ENCODE results near the gene EIF2B1. TPM values are rescaled to one million over a fixed set of nuclear protein-coding genes. Genes with fewer than 3 reads are reported as not detected.

EIF2B1 gene
- total RNA-seq, 4 donors from 2014 or later, result 162 to 221 (median 181) TPM

DNA sequence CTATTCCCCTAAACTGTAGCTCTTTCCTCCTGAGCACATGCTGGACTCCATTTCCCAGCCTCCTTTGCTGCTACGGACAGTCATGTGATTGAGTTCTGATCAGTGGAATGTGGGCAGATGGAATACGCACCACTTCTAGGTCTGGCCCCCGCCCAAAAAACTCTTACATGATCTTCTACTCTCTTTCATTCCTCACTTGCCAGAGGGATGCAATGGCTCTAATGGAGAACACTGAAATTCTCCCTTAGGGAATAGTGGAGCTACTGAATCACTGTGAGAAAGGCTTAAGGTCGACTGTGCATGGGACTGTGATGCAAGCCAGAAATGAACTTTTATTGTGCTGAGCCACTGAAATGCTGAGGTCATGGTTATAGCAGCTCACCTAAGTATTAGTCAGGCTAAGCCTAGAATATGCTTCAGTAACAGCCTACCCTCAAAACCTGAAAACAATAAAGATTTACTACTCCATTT, 62.1 kb downstream of the EIF2B1 start:
- no peak overlapping the region for H3K4me3 ChIP-seq
- peak overlapping the region in 1 of 4 donors; percentile 25 for H3K27ac ChIP-seq
- peak in 1 of 2 donors; percentile 46 for TF ChIP-seq EP300 (IDR thresholded peaks at IDR 0.05)
- peak in 1 of 2 donors; percentile 6 for TF ChIP-seq POLR2A (IDR thresholded peaks at IDR 0.05)
- no peak for TF ChIP-seq CTCF (IDR thresholded peaks at IDR 0.05)
- 16 to 36% methylated on average over 4 of the region's 4 CpGs for WGBS, 2 donors
- no peaks in the 10 kb centered on the region for H3K27me3 ChIP-seq
- H3K4me1 ChIP-seq, result no peaks in the 10 kb centered on the region
- no peaks in the 10 kb centered on the region for H3K9me3 ChIP-seq
- DNase-seq (ENCODE audit: low spot score in 2 of 2), result peak; percentile 18 to 57
- peaks cover 0 to 5% (median under 1%) of the 10 kb centered on the region in 3 donors for H3K36me3 ChIP-seq

Small RNA genes within 50 kb of the gene (small RNA-seq; reads per million reads assigned to genes)
- not detected for gene SNORA9B

Other genes with a start within 250 kb of the EIF2B1 start
- 10 to 100 TPM; 16.5 to 34.5 (median 27.0) TPM for gene KMT5A, start 249.6 kb downstream of the EIF2B1 start, total RNA-seq
- gene RILPL2, start 197.0 kb downstream of the EIF2B1 start, total RNA-seq, result 1 to 10 TPM; 5.2 to 6.9 (median 6.1) TPM
- 10 to 100 TPM in 3 of 4 donors, 1 to 10 TPM in 1; 8.1 to 31.8 (median 20.8) TPM for gene SNRNP35, start 175.5 kb downstream of the EIF2B1 start, total RNA-seq
- gene RILPL1, start 100.0 kb downstream of the EIF2B1 start, total RNA-seq, result 10 to 100 TPM; 11.8 to 24.3 (median 16.0) TPM
- gene TMED2, start 49.1 kb downstream of the EIF2B1 start, total RNA-seq, result 100 to 1,000 TPM in 2 of 4 donors, 10 to 100 TPM in 2; 77.9 to 109 (median 103) TPM
- 10 to 100 TPM; 16.8 to 53.1 (median 29.3) TPM for gene DDX55, start 31.6 kb downstream of the EIF2B1 start, total RNA-seq
- 10 to 100 TPM; 17.7 to 33.5 (median 22.0) TPM for gene GTF2H3, start 143 bp upstream of the EIF2B1 start, total RNA-seq
- 10 to 100 TPM in 3 of 4 donors, 1 to 10 TPM in 1; 7.2 to 20.0 (median 14.9) TPM for gene TCTN2, start 37.4 kb upstream of the EIF2B1 start, total RNA-seq
- gene ATP6V0A2, start 78.7 kb upstream of the EIF2B1 start, total RNA-seq, result 10 to 100 TPM; 18.8 to 34.2 (median 29.7) TPM
- 1 to 10 TPM in 1 of 4 donors, not detected in 3; 3.1 TPM for gene DNAH10, start 128.6 kb upstream of the EIF2B1 start, total RNA-seq